ENCODE measurements around the gene SAA1. TPM values are rescaled to one million over a fixed set of nuclear protein-coding genes. Genes with fewer than 3 reads are reported as not detected.
"Not testable (repeated sequence)": the region's sequence is repeated elsewhere in the genome, so short reads cannot be mapped to it uniquely, and the experiment has no call there.

SAA1 gene
- polyA plus RNA-seq, 1 donor = not detected

- no peaks in the 10 kb centered on the region for H3K4me1 ChIP-seq (ENCODE audit: control insufficient read depth, insufficient read depth, low read length)
- peaks cover 10% of the 10 kb centered on the region for H3K27me3 ChIP-seq (ENCODE audit: control insufficient read depth, insufficient read depth, low read length)
- 100% methylated on average over 1 of the region's 2 CpGs for WGBS (ENCODE audit: insufficient coverage, low lambda C conversion rate)
- H3K36me3 ChIP-seq (ENCODE audit: control insufficient read depth, insufficient read depth, low read length) = no peaks in the 10 kb centered on the region
- no peak within 1 kb of the TSS for H3K27ac ChIP-seq (ENCODE audit: low read length)
- H3K4me3 ChIP-seq (ENCODE audit: low read length) = no peak within 1 kb of the TSS
- DNase-seq = no peak
- no peaks in the 10 kb centered on the region for H3K9me3 ChIP-seq (ENCODE audit: control insufficient read depth, low read depth, low read length)
Observed at GRCh38 chr11:18236664-18237356, 29.3 kb upstream of the SAA1 start, which contains the start of gene SAA4. TSS of gene SAA4 (minus strand) at chr11:18236802. CDS start at chr11:18235926, 876 bp downstream.

DNA sequence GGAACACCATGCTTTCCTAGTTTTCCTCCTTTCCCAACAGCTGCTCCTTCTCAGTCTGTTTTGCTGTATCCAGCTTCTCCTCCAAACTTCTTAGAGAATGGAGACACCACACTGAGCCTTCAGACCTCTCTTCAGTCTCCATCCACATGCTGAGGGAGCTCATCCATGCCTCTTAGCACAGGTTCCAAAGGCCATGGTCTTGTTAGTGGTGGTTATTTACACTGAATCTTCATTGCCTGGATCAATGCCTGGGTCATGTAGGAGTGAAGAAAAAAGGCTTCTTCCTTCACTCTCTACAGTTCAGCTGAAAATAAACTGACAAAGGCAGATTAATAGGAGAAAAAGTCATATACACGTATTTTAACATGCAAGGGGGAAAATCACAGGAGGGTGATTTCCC is 26.4 kb upstream of the SAA1 start:
- Histone ChIP-seq H3K27me3 (ENCODE audit: control insufficient read depth, insufficient read depth, low read length) (peaks cover 10% of the 10 kb centered on the region), H3K4me3 (ENCODE audit: low read length) (no peak overlapping the region), H3K27ac (ENCODE audit: low read length) (no peak overlapping the region), H3K36me3 (ENCODE audit: control insufficient read depth, insufficient read depth, low read length) (no peaks in the 10 kb centered on the region), H3K4me1 (ENCODE audit: control insufficient read depth, insufficient read depth, low read length) (no peaks in the 10 kb centered on the region), H3K9me3 (ENCODE audit: control insufficient read depth, low read depth, low read length) (no peaks in the 10 kb centered on the region)
- no CpG with 5 or more reads among the region's 1 CpG for WGBS (ENCODE audit: insufficient coverage, low lambda C conversion rate)
- DNase-seq = no peak

- H3K27ac ChIP-seq (ENCODE audit: low read length) = no peak overlapping the region
- no peak overlapping the region for H3K4me3 ChIP-seq (ENCODE audit: low read length)
- H3K4me1 ChIP-seq (ENCODE audit: control insufficient read depth, insufficient read depth, low read length) = no peaks in the 10 kb centered on the region
- no CpG with 5 or more reads among the region's 1 CpG for WGBS (ENCODE audit: insufficient coverage, low lambda C conversion rate)
- H3K36me3 ChIP-seq (ENCODE audit: control insufficient read depth, insufficient read depth, low read length) = no peaks in the 10 kb centered on the region
- H3K27me3 ChIP-seq (ENCODE audit: control insufficient read depth, insufficient read depth, low read length) = no peaks in the 10 kb centered on the region
- DNase-seq = peak; percentile 20 to 53
- no peaks in the 10 kb centered on the region for H3K9me3 ChIP-seq (ENCODE audit: control insufficient read depth, low read depth, low read length)
Observed at GRCh38 chr11:18243783-18244362, 22.2 kb upstream of the SAA1 start.

DNA sequence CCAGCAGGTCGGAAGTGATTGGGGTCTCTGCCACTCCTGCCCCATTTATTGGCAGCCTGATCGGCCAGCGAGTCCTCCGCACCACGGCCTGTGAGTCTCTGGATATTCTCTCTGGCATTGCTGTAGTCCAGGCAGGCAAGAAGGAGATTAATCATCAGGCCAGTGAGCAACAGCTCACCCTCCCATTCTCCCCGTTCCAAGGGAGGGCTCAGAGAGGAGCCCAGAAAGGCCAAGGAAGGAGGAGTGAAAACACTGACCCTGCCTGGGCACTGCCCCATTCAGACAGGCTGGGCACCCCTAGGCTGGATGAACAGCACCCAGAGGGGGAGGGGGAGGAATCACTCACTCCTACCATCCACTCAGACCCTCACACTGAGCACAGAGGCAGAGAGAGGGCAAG is 20.7 kb upstream of the SAA1 start:
- H3K9me3 ChIP-seq (ENCODE audit: control insufficient read depth, low read depth, low read length) = no peaks in the 10 kb centered on the region
- no peaks in the 10 kb centered on the region for H3K36me3 ChIP-seq (ENCODE audit: control insufficient read depth, insufficient read depth, low read length)
- no peak overlapping the region for H3K27ac ChIP-seq (ENCODE audit: low read length)
- no peaks in the 10 kb centered on the region for H3K4me1 ChIP-seq (ENCODE audit: control insufficient read depth, insufficient read depth, low read length)
- DNase-seq = no peak
- H3K4me3 ChIP-seq (ENCODE audit: low read length) = no peak overlapping the region
- no peaks in the 10 kb centered on the region for H3K27me3 ChIP-seq (ENCODE audit: control insufficient read depth, insufficient read depth, low read length)
- no CpG with 5 or more reads among the region's 6 CpGs for WGBS (ENCODE audit: insufficient coverage, low lambda C conversion rate)

DNA sequence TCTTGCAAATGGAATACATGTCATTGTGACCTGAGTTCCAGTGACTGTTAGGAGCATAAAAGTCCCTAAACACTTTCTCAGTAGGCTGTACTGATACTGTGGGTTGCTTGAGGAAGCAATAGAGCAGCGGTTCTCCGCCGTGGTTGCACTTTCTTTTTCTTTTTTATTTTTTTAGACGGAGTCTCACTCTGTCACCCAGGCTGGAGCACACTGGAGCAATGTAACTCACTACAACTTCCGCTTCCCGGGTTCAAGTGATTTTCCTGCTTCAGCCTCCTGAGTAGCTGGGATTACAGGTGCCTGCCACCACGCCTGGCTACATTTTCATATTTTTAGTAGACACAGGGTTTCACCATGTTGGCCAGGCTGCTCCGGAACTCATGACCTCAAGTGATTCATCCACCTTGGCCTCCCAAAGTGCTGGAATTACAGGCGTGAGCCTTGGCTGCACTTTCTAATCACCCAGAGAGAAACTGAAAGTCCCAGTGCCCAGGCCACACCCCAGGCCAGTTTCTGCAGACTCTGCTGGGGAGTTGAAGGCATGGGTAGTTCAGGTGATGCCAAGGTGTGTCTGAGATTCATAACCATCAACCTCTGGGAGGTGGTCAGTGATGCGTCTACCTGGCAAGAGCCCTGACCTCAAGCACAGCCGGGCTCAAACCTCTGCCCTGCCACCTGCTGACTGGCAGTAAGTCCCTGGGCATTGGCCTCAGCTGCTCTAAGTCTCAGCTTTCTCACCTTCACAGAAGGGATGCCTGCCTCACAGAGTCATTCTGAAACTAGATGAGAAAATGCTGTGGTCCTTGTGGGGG is 19.5 kb upstream of the SAA1 start:
- not testable (repeated sequence) for H3K9me3 ChIP-seq (ENCODE audit: control insufficient read depth, low read depth, low read length); H3K4me1 ChIP-seq (ENCODE audit: control insufficient read depth, insufficient read depth, low read length); H3K27ac ChIP-seq (ENCODE audit: low read length); H3K36me3 ChIP-seq (ENCODE audit: control insufficient read depth, insufficient read depth, low read length); H3K4me3 ChIP-seq (ENCODE audit: low read length); H3K27me3 ChIP-seq (ENCODE audit: control insufficient read depth, insufficient read depth, low read length)
- peak in 1 of 2 donors; percentile 15 for DNase-seq
- no CpG with 5 or more reads among the region's 11 CpGs for WGBS (ENCODE audit: insufficient coverage, low lambda C conversion rate)

GRCh38 chr11:18247191-18247581 is 18.9 kb upstream of the SAA1 start:
- not testable (repeated sequence) for H3K36me3 ChIP-seq (ENCODE audit: control insufficient read depth, insufficient read depth, low read length); H3K27me3 ChIP-seq (ENCODE audit: control insufficient read depth, insufficient read depth, low read length); H3K4me3 ChIP-seq (ENCODE audit: low read length); H3K9me3 ChIP-seq (ENCODE audit: control insufficient read depth, low read depth, low read length); H3K4me1 ChIP-seq (ENCODE audit: control insufficient read depth, insufficient read depth, low read length); DNase-seq; H3K27ac ChIP-seq (ENCODE audit: low read length)
- no CpG with 5 or more reads among the region's 6 CpGs for WGBS (ENCODE audit: insufficient coverage, low lambda C conversion rate)

GRCh38 chr11:18248561-18248960 is 17.5 kb upstream of the SAA1 start, which contains the start of gene SAA2:
TSS of gene SAA2 (minus strand) at chr11:18248668. CDS start at chr11:18248011, 657 bp downstream.
- no peaks in the 10 kb centered on the region for H3K27me3 ChIP-seq (ENCODE audit: control insufficient read depth, insufficient read depth, low read length)
- H3K36me3 ChIP-seq (ENCODE audit: control insufficient read depth, insufficient read depth, low read length) = no peaks in the 10 kb centered on the region
- no peak within 1 kb of the TSS for H3K4me3 ChIP-seq (ENCODE audit: low read length)
- no peaks in the 10 kb centered on the region for H3K9me3 ChIP-seq (ENCODE audit: control insufficient read depth, low read depth, low read length)
- WGBS (ENCODE audit: insufficient coverage, low lambda C conversion rate) = no CpG with 5 or more reads among the region's 5 CpGs
- no peaks in the 10 kb centered on the region for H3K4me1 ChIP-seq (ENCODE audit: control insufficient read depth, insufficient read depth, low read length)
- DNase-seq = no peak
- no peak within 1 kb of the TSS for H3K27ac ChIP-seq (ENCODE audit: low read length)

- Histone ChIP-seq H3K9me3 (ENCODE audit: control insufficient read depth, low read depth, low read length) (no peaks in the 10 kb centered on the region), H3K27me3 (ENCODE audit: control insufficient read depth, insufficient read depth, low read length) (no peaks in the 10 kb centered on the region), H3K4me1 (ENCODE audit: control insufficient read depth, insufficient read depth, low read length) (no peaks in the 10 kb centered on the region), H3K4me3 (ENCODE audit: low read length) (no peak overlapping the region), H3K27ac (ENCODE audit: low read length) (no peak overlapping the region), H3K36me3 (ENCODE audit: control insufficient read depth, insufficient read depth, low read length) (no peaks in the 10 kb centered on the region)
- DNase-seq = peak in 1 of 2 donors; percentile 8
- WGBS (ENCODE audit: insufficient coverage, low lambda C conversion rate) = 50% methylated on average over 2 of the region's 3 CpGs
Observed at GRCh38 chr11:18253233-18253632, 12.8 kb upstream of the SAA1 start.

DNA sequence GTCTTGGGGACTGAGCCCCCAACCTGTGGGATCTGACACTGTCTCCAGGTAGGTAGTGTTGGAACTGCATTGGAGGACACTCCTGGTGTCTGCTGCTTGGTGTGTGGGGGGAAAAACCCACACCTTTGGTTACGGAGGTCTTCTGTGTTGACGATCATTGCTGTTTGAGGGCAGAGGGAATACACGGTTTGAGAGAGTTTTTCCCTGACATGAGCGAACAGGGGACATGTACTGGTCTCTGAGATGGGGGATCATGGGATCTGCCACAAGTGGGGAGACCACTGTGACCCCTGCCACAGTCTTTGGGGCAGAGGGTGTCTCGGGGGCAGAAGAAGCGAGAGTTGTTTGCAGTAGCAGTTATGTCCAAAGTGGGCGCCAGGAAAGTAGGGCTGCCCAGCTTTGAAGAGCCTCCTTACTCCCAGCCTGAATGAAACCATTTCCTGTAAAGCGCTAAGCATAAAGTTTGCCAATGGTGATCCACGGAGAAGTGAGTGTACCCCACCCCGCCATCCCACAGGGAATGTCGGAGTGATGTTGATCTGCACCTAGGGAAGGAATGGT is 12.2 kb upstream of the SAA1 start:
- Histone ChIP-seq H3K4me3 (ENCODE audit: low read length) (no peak overlapping the region), H3K9me3 (ENCODE audit: control insufficient read depth, low read depth, low read length) (no peaks in the 10 kb centered on the region), H3K36me3 (ENCODE audit: control insufficient read depth, insufficient read depth, low read length) (no peaks in the 10 kb centered on the region), H3K27ac (ENCODE audit: low read length) (no peak overlapping the region), H3K27me3 (ENCODE audit: control insufficient read depth, insufficient read depth, low read length) (no peaks in the 10 kb centered on the region), H3K4me1 (ENCODE audit: control insufficient read depth, insufficient read depth, low read length) (no peaks in the 10 kb centered on the region)
- WGBS (ENCODE audit: insufficient coverage, low lambda C conversion rate) = no CpG with 5 or more reads among the region's 11 CpGs
- DNase-seq = no peak

DNA sequence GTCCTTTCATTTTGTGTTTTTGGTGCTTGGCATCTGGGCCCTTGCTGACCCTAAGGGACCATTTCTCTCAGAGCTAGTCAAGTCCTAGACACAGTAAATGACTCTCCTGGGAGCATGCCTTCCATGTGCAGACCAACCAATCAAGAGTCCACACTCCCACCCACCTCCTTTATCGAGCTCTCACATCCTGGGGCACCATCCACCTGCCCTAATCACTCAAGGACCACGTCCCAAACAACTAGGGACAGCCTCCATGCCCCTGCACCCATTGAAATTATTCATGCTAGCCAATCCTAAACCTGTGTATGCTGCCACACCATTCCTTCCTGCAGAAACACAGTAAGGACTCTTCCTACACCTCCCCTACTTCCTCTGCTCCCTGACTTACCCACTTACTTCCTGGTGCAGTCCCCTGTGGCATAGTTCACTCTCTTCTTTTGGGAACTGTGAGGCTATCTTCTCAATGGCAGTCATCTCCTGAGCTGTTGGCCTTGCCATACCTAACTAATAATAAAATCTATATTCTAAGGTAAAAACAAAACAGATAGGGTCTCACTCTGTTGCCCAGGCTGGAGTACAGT is 11.2 kb upstream of the SAA1 start:
- Histone ChIP-seq H3K4me3 (ENCODE audit: low read length) (no peak overlapping the region), H3K36me3 (ENCODE audit: control insufficient read depth, insufficient read depth, low read length) (no peaks in the 10 kb centered on the region), H3K9me3 (ENCODE audit: control insufficient read depth, low read depth, low read length) (no peaks in the 10 kb centered on the region), H3K27ac (ENCODE audit: low read length) (no peak overlapping the region), H3K4me1 (ENCODE audit: control insufficient read depth, insufficient read depth, low read length) (no peaks in the 10 kb centered on the region), H3K27me3 (ENCODE audit: control insufficient read depth, insufficient read depth, low read length) (no peaks in the 10 kb centered on the region)
- no CpG with 5 or more reads among the region's 2 CpGs for WGBS (ENCODE audit: insufficient coverage, low lambda C conversion rate)
- DNase-seq = no peak

Data from large intestine (tissue), 3 donors.